Stomach (tissue), 4 donors: ENCODE results near the gene LMO2.

Source experiments
- CTCF ChIP-seq, 7 experiments: fragments of 450-650 bp in 4 of 7; fragments of 200-600 bp in 3 of 7; sonication (generic) in 3 of 7; IDR thresholded peaks; one replicate each; pipeline ENCODE4 v1.5.1; 2016 to 2019; ENCODE audit warnings: antibody characterized with exemption in 7 of 7, control low read depth in 2 of 7, mild to moderate bottlenecking in 1 of 7
- EP300 ChIP-seq: sonication (generic); formaldehyde crosslinking; IDR thresholded peaks from one replicate; pipeline ENCODE4 v1.6.1; 2017; ENCODE audit warnings: antibody characterized with exemption
- POLR2A ChIP-seq, 4 donors: fragments of 450-650 bp; IDR thresholded peaks; one replicate each; pipeline ENCODE4 v1.6.1; 2016; ENCODE audit warnings: antibody characterized with exemption in 4 of 4, control low read depth in 2 of 4, mild to moderate bottlenecking in 1 of 4, moderate library complexity in 1 of 4
- POLR2AphosphoS5 ChIP-seq, 3 donors: sonication (generic); formaldehyde crosslinking; IDR thresholded peaks; one replicate each; pipeline ENCODE4 v1.6.1; 2016; ENCODE audit warnings: antibody characterized with exemption in 3 of 3

GRCh38 chr11:33891714-33892327 lies at the start of gene LMO2:
- no peak for TF ChIP-seq CTCF (IDR thresholded peaks at IDR 0.05)
- TF ChIP-seq POLR2A (IDR thresholded peaks at IDR 0.05), result no peak
- TF ChIP-seq POLR2AphosphoS5 (IDR thresholded peaks at IDR 0.05), result no peak
- TF ChIP-seq EP300, result no peak
